DOHH2 (cell line): ENCODE measurements around the gene DNAH2.

ENCODE experiments used
- H3F3A ChIP-seq: fragments of 200-600 bp; sonication (generic), shearing (Covaris generic); 2 replicates; pipeline ENCODE4 v1.6.0; 2016; ENCODE audit warnings: antibody characterized with exemption, mild to moderate bottlenecking; ENCODE audit not compliant: control insufficient read depth, insufficient read depth
- H3K27ac ChIP-seq: fragments of 200-600 bp; sonication (generic); 2 replicates; pipeline ENCODE4 v1.5.1; 2014; ENCODE audit warnings: low read depth, mild to moderate bottlenecking, low read length, moderate library complexity
- H3K27me3 ChIP-seq: fragments of 200-600 bp; sonication (generic); 2 replicates; pipeline ENCODE4 v1.6.1; 2014; ENCODE audit warnings: mild to moderate bottlenecking, low read length, mixed read lengths; ENCODE audit not compliant: control insufficient read depth
- H3K36me3 ChIP-seq: fragments of 200-600 bp; sonication (generic); 2 replicates; pipeline ENCODE4 v1.6.1; 2014; ENCODE audit warnings: mild to moderate bottlenecking, low read length, moderate library complexity, mixed read lengths; ENCODE audit not compliant: control insufficient read depth
- H3K4me1 ChIP-seq: fragments of 200-600 bp; sonication (generic); 2 replicates; pipeline ENCODE4 v1.6.1; 2014; ENCODE audit warnings: mild to moderate bottlenecking, low read length, mixed read lengths; ENCODE audit not compliant: control insufficient read depth
- H3K4me2 ChIP-seq: fragments of 200-600 bp; sonication (generic); 2 replicates; pipeline ENCODE4 v1.6.0; 2014; ENCODE audit warnings: mild to moderate bottlenecking, low read length, moderate library complexity
- H3K4me3 ChIP-seq: fragments of 200-600 bp; sonication (generic); 2 replicates; pipeline ENCODE4 v1.5.1; 2014; ENCODE audit warnings: mild to moderate bottlenecking, low read length, mixed read lengths
- H3K79me2 ChIP-seq: fragments of 200-600 bp; sonication (generic); 2 replicates; pipeline ENCODE4 v1.6.1; 2014; ENCODE audit warnings: mild to moderate bottlenecking, low read length, mixed read lengths; ENCODE audit not compliant: control insufficient read depth
- H3K9me2 ChIP-seq: fragments of 200-600 bp; sonication (generic); replicated peaks from 2 replicates; pipeline ENCODE4 v1.6.1; 2014; ENCODE audit warnings: mild to moderate bottlenecking, low read length, mixed read lengths; ENCODE audit not compliant: control insufficient read depth
- H3K9me3 ChIP-seq: fragments of 200-600 bp; sonication (generic); 2 replicates; pipeline ENCODE4 v1.6.1; 2014; ENCODE audit warnings: antibody characterized with exemption, low read length, mixed read lengths; ENCODE audit not compliant: control insufficient read depth, insufficient read depth
- H4K20me1 ChIP-seq: fragments of 200-600 bp; sonication (generic); 2 replicates; pipeline ENCODE4 v1.6.0; 2014; ENCODE audit warnings: low read depth, mild to moderate bottlenecking, antibody characterized with exemption, low read length, moderate library complexity; ENCODE audit not compliant: control insufficient read depth, insufficient read depth
- EZH2phosphoT487 ChIP-seq: fragments of 200-600 bp; sonication (generic); IDR thresholded peaks from 2 replicates; pipeline ENCODE4 v1.6.1; 2017; ENCODE audit warnings: borderline replicate concordance, mild to moderate bottlenecking, antibody characterized with exemption, low read length, moderate library complexity, mixed read lengths
- TF ChIP-seq, protein P1 (sequence below): fragments of 200-600 bp; sonication (generic); IDR thresholded peaks from one replicate; pipeline ENCODE4 v1.5.1; 2014; ENCODE audit warnings: antibody characterized with exemption, mild to moderate bottlenecking, low read depth, low read length; ENCODE audit not compliant: poor library complexity, severe bottlenecking

The DNAH2 gene

DNA sequence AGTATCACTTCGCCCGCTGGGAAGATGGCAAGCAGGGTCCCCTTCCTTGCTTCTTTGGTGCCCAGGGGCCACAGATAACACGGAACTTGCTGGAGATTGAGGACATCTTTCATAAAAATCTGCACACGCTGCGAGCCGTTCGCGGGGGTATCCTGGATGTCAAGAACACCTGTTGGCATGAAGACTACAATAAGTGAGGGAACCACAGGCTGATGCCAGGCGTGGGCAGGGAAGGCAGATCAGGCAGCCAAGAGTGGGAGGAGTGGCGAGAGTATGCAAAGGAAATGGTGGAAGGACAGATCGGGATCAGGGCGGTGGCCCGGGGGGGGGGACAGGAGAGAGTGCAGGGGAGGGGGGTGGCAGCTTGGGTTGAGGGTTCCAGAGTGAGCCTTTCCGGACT, 22.2 kb downstream of the DNAH2 start:
- Histone ChIP-seq H3K79me2 (no peaks in the 10 kb centered on the region), H3K4me2 (no peak overlapping the region)
- no peak for TF ChIP-seq EZH2phosphoT487
- TF ChIP-seq, protein P1, sequence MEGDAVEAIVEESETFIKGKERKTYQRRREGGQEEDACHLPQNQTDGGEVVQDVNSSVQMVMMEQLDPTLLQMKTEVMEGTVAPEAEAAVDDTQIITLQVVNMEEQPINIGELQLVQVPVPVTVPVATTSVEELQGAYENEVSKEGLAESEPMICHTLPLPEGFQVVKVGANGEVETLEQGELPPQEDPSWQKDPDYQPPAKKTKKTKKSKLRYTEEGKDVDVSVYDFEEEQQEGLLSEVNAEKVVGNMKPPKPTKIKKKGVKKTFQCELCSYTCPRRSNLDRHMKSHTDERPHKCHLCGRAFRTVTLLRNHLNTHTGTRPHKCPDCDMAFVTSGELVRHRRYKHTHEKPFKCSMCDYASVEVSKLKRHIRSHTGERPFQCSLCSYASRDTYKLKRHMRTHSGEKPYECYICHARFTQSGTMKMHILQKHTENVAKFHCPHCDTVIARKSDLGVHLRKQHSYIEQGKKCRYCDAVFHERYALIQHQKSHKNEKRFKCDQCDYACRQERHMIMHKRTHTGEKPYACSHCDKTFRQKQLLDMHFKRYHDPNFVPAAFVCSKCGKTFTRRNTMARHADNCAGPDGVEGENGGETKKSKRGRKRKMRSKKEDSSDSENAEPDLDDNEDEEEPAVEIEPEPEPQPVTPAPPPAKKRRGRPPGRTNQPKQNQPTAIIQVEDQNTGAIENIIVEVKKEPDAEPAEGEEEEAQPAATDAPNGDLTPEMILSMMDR: no peak

GRCh38 chr17:7740481-7741001, 23.0 kb downstream of the DNAH2 start:
- Histone ChIP-seq H3K27me3 (peaks cover 10% of the 10 kb centered on the region), H3K4me1 (no peaks in the 10 kb centered on the region), H3K4me2 (no peak overlapping the region), H3K9me2 (no peaks in the 10 kb centered on the region), H3K36me3 (no peaks in the 10 kb centered on the region), H4K20me1 (no peaks in the 10 kb centered on the region), H3K79me2 (no peaks in the 10 kb centered on the region), H3K9me3 (no peaks in the 10 kb centered on the region), H3K27ac (no peak overlapping the region), H3K4me3 (no peak overlapping the region), H3F3A (no peaks in the 10 kb centered on the region)
- no peak for TF ChIP-seq EZH2phosphoT487
- TF ChIP-seq, protein P1: no peak

More for the DNA sequence above, 22.2 kb downstream of the DNAH2 start:
- no peaks in the 10 kb centered on the region for H4K20me1 ChIP-seq
- H3K27ac ChIP-seq: no peak overlapping the region
- no peaks in the 10 kb centered on the region for H3F3A ChIP-seq
- H3K4me1 ChIP-seq: no peaks in the 10 kb centered on the region
- no peak overlapping the region for H3K4me3 ChIP-seq
- no peaks in the 10 kb centered on the region for H3K9me2 ChIP-seq
- H3K36me3 ChIP-seq: no peaks in the 10 kb centered on the region
- no peaks in the 10 kb centered on the region for H3K9me3 ChIP-seq
- peaks cover 10% of the 10 kb centered on the region for H3K27me3 ChIP-seq

DNA sequence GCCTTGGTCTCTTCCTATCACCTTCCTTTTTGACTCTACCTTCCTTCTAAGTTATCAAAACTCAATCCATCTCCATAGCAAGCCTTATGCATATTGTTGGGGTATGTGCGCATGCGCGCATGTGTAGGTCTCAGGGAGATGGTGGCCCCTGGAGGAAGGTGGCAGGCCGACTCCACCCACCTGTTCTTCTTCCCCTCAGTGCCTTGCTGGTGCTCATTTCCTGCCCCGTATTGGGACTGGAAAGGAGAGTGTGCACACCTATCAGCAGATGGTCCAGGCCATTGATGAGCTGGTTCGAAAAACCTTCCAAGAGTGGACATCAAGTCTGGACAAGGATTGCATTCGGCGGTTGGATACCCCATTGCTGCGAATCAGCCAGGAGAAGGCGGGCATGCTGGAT, 25.2 kb downstream of the DNAH2 start:
- no peak overlapping the region for H3K27ac ChIP-seq
- H3K4me2 ChIP-seq: no peak overlapping the region
- no peak for TF ChIP-seq EZH2phosphoT487
- TF ChIP-seq, protein P1: no peak
- 0 out of 2 replicates have a peak, but pooled peaks cover 2% of the 10 kb centered on the region for H3F3A ChIP-seq
- no peaks in the 10 kb centered on the region for H3K4me1 ChIP-seq
- H4K20me1 ChIP-seq: no peaks in the 10 kb centered on the region
- H3K4me3 ChIP-seq: no peak overlapping the region
- no peaks in the 10 kb centered on the region for H3K36me3 ChIP-seq
- no peaks in the 10 kb centered on the region for H3K79me2 ChIP-seq
- H3K27me3 ChIP-seq: peaks cover 2% of the 10 kb centered on the region; the same call in 1 of the 2 replicates
- no peaks in the 10 kb centered on the region for H3K9me3 ChIP-seq
- no peaks in the 10 kb centered on the region for H3K9me2 ChIP-seq
